ENCODE results near the gene FAIM2.
"Not testable (repeated sequence)": the region's sequence is repeated elsewhere in the genome, so short reads cannot be mapped to it uniquely, and the experiment has no call there.

Gene FAIM2

GRCh38 chr12:49882248-49882850, 21.4 kb downstream of the FAIM2 start:
- no peak overlapping the region for H3K4me2 ChIP-seq (ENCODE audit: insufficient read depth, low read length)
- TF ChIP-seq, protein P1, sequence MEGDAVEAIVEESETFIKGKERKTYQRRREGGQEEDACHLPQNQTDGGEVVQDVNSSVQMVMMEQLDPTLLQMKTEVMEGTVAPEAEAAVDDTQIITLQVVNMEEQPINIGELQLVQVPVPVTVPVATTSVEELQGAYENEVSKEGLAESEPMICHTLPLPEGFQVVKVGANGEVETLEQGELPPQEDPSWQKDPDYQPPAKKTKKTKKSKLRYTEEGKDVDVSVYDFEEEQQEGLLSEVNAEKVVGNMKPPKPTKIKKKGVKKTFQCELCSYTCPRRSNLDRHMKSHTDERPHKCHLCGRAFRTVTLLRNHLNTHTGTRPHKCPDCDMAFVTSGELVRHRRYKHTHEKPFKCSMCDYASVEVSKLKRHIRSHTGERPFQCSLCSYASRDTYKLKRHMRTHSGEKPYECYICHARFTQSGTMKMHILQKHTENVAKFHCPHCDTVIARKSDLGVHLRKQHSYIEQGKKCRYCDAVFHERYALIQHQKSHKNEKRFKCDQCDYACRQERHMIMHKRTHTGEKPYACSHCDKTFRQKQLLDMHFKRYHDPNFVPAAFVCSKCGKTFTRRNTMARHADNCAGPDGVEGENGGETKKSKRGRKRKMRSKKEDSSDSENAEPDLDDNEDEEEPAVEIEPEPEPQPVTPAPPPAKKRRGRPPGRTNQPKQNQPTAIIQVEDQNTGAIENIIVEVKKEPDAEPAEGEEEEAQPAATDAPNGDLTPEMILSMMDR (IDR thresholded peaks at IDR 0.05; ENCODE audit: borderline replicate concordance, extremely low read depth, low read length, poor library complexity, severe bottlenecking) = no peak
- H3K27ac ChIP-seq (ENCODE audit: low read length) = no peak overlapping the region
- no peaks in the 10 kb centered on the region for H4K20me1 ChIP-seq (ENCODE audit: insufficient read depth, low read length)
- no peaks in the 10 kb centered on the region for H3K27me3 ChIP-seq (ENCODE audit: insufficient read depth, low read length, poor library complexity)
- no peak overlapping the region for H3K9ac ChIP-seq (ENCODE audit: low read depth, low read length)
- ATAC-seq (ENCODE audit: insufficient read depth, low read depth) = no peak
- no peak for DNase-seq
- H3K4me1 ChIP-seq (ENCODE audit: insufficient read depth, low read length) = no peaks in the 10 kb centered on the region
- H3K9me3 ChIP-seq (ENCODE audit: insufficient read depth, low read length, severe bottlenecking) = peaks cover 7% of the 10 kb centered on the region
- H2AFZ ChIP-seq (ENCODE audit: low read depth, low read length) = no peak overlapping the region
- no peak overlapping the region for H3K4me3 ChIP-seq (ENCODE audit: low read depth in 1 of 2, low read length in 2 of 2)
- no peaks in the 10 kb centered on the region for H3K36me3 ChIP-seq (ENCODE audit: insufficient read depth, low read length)
- H3K79me2 ChIP-seq (ENCODE audit: insufficient read depth, low read length) = no peaks in the 10 kb centered on the region

- H3K27me3 ChIP-seq (ENCODE audit: insufficient read depth, low read length, poor library complexity) = no peaks in the 10 kb centered on the region
- H3K27ac ChIP-seq (ENCODE audit: low read length) = no peak overlapping the region
- no peak overlapping the region for H3K9ac ChIP-seq (ENCODE audit: low read depth, low read length)
- peaks cover 7% of the 10 kb centered on the region for H3K9me3 ChIP-seq (ENCODE audit: insufficient read depth, low read length, severe bottlenecking)
- ATAC-seq (ENCODE audit: insufficient read depth, low read depth) (no peak), DNase-seq (no peak)
- no peaks in the 10 kb centered on the region for H4K20me1 ChIP-seq (ENCODE audit: insufficient read depth, low read length)
- no peaks in the 10 kb centered on the region for H3K36me3 ChIP-seq (ENCODE audit: insufficient read depth, low read length)
- H2AFZ ChIP-seq (ENCODE audit: low read depth, low read length) = no peak overlapping the region
- H3K4me2 ChIP-seq (ENCODE audit: insufficient read depth, low read length) = no peak overlapping the region
- TF ChIP-seq, protein P1 (IDR thresholded peaks at IDR 0.05; ENCODE audit: borderline replicate concordance, extremely low read depth, low read length, poor library complexity, severe bottlenecking) = no peak
- no peak for TF ChIP-seq EZH2 (IDR thresholded peaks at IDR 0.05; ENCODE audit: borderline replicate concordance, low read depth, low read length, severe bottlenecking)
- no peak overlapping the region for H3K4me3 ChIP-seq (ENCODE audit: low read depth in 1 of 2, low read length in 2 of 2)
- H3K79me2 ChIP-seq (ENCODE audit: insufficient read depth, low read length) = no peaks in the 10 kb centered on the region
- H3K4me1 ChIP-seq (ENCODE audit: insufficient read depth, low read length) = no peaks in the 10 kb centered on the region
These were observed 22.1 kb downstream of the FAIM2 start for GRCh38 chr12:49881415-49882247.

GRCh38 chr12:49880756-49881414, 22.8 kb downstream of the FAIM2 start:
- H3K4me1 ChIP-seq (ENCODE audit: insufficient read depth, low read length) = no peaks in the 10 kb centered on the region
- H3K79me2 ChIP-seq (ENCODE audit: insufficient read depth, low read length) = no peaks in the 10 kb centered on the region
- peaks cover 7% of the 10 kb centered on the region for H3K9me3 ChIP-seq (ENCODE audit: insufficient read depth, low read length, severe bottlenecking)
- no peak overlapping the region for H3K27ac ChIP-seq (ENCODE audit: low read length)
- H3K4me3 ChIP-seq (ENCODE audit: low read depth in 1 of 2, low read length in 2 of 2) = no peak overlapping the region
- H3K36me3 ChIP-seq (ENCODE audit: insufficient read depth, low read length) = no peaks in the 10 kb centered on the region
- H4K20me1 ChIP-seq (ENCODE audit: insufficient read depth, low read length) = no peaks in the 10 kb centered on the region
- TF ChIP-seq EZH2 (IDR thresholded peaks at IDR 0.05; ENCODE audit: borderline replicate concordance, low read depth, low read length, severe bottlenecking) = no peak
- TF ChIP-seq, protein P1 (IDR thresholded peaks at IDR 0.05; ENCODE audit: borderline replicate concordance, extremely low read depth, low read length, poor library complexity, severe bottlenecking) = no peak
- DNase-seq (no peak), ATAC-seq (ENCODE audit: insufficient read depth, low read depth) (no peak)
- no peak overlapping the region for H2AFZ ChIP-seq (ENCODE audit: low read depth, low read length)
- no peak overlapping the region for H3K9ac ChIP-seq (ENCODE audit: low read depth, low read length)
- no peaks in the 10 kb centered on the region for H3K27me3 ChIP-seq (ENCODE audit: insufficient read depth, low read length, poor library complexity)
- H3K4me2 ChIP-seq (ENCODE audit: insufficient read depth, low read length) = no peak overlapping the region

- not testable (repeated sequence) for H2AFZ ChIP-seq (ENCODE audit: low read depth, low read length); H4K20me1 ChIP-seq (ENCODE audit: insufficient read depth, low read length); H3K4me1 ChIP-seq (ENCODE audit: insufficient read depth, low read length); H3K4me3 ChIP-seq (ENCODE audit: low read depth in 1 of 2, low read length in 2 of 2); H3K27ac ChIP-seq (ENCODE audit: low read length); ATAC-seq (ENCODE audit: insufficient read depth, low read depth); H3K27me3 ChIP-seq (ENCODE audit: insufficient read depth, low read length, poor library complexity); H3K79me2 ChIP-seq (ENCODE audit: insufficient read depth, low read length); H3K9ac ChIP-seq (ENCODE audit: low read depth, low read length); DNase-seq; H3K4me2 ChIP-seq (ENCODE audit: insufficient read depth, low read length); H3K9me3 ChIP-seq (ENCODE audit: insufficient read depth, low read length, severe bottlenecking); H3K36me3 ChIP-seq (ENCODE audit: insufficient read depth, low read length)
These were observed 24.6 kb downstream of the FAIM2 start for GRCh38 chr12:49879065-49879464.
